ENCODE measurements around the gene SH2D1A. TPM values are rescaled to one million over a fixed set of nuclear protein-coding genes. Genes with fewer than 3 reads are reported as not detected.
"Not testable (repeated sequence)": the region's sequence is repeated elsewhere in the genome, so short reads cannot be mapped to it uniquely, and the experiment has no call there.

The SH2D1A gene
- total RNA-seq, 4 donors from 2014 or later: 0.54 to 7.7 (median 1.7) TPM

DNA sequence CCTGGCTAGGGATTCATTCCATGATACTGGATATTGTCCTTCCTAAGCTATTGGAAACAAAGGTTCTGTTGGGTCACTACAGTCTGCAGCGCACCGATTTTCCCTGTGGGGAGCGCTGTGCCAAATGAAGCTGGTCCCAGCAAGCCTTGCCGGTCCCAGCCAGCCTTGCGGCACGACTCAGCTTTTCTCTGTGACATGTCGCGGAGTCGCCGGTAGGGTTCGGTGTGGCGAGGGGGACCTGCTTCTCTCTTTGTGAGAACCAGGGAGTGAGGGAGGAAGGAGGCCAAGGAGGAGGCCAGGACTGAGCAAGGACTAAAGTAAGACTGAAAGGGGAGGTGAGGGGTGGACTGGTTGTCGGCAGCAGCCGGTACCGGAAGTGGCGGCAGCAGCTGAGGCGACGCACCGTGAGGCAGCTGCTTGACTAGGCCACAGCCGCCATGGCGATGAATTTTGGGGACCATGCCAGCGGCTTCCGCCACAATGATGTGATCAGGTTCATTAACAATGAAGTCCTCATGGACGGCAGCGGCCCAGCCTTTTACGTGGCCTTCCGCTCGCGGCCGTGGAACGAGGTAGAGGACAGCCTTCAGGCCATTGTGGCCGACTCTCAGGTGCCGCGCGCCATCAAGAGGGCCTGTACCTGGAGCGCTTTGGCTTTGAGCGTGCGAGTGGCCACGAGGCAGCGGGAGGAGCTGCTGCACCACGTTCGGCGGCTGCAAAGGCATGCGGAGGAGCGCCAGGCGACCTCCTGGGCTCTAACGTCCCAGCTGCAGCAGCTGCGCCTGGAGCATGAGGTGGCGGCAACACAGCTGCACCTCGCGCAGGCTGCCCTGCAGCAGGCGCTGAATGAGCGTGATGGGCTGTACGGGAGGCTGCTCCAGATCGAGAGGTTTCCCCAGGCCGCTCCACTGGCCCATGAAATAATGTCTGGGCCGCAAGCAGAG, 13.6 kb upstream of the SH2D1A start, which contains the start of gene TEX13D:
Gene TEX13D, plus strand, starts transcription at position 180 of the 944 bp plus-strand sequence. Its CDS starts 258 bp downstream, at position 438.
- Histone ChIP-seq H3K36me3 (no peaks in the 10 kb centered on the region), H3K4me1 (no peaks in the 10 kb centered on the region), H3K27ac (no peak within 1 kb of the TSS), H3K27me3 (no peaks in the 10 kb centered on the region), H3K9me3 (no peaks in the 10 kb centered on the region), H3K4me3 (no peak within 1 kb of the TSS)
- TF ChIP-seq EP300 (IDR thresholded peaks at IDR 0.05) (no peak), POLR2A (IDR thresholded peaks at IDR 0.05) (no peak), POLR2AphosphoS5 (IDR thresholded peaks at IDR 0.05) (no peak)
- TF ChIP-seq, protein P1, sequence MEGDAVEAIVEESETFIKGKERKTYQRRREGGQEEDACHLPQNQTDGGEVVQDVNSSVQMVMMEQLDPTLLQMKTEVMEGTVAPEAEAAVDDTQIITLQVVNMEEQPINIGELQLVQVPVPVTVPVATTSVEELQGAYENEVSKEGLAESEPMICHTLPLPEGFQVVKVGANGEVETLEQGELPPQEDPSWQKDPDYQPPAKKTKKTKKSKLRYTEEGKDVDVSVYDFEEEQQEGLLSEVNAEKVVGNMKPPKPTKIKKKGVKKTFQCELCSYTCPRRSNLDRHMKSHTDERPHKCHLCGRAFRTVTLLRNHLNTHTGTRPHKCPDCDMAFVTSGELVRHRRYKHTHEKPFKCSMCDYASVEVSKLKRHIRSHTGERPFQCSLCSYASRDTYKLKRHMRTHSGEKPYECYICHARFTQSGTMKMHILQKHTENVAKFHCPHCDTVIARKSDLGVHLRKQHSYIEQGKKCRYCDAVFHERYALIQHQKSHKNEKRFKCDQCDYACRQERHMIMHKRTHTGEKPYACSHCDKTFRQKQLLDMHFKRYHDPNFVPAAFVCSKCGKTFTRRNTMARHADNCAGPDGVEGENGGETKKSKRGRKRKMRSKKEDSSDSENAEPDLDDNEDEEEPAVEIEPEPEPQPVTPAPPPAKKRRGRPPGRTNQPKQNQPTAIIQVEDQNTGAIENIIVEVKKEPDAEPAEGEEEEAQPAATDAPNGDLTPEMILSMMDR (IDR thresholded peaks at IDR 0.05): no peak
- WGBS, 2 donors (ENCODE audit: low coverage in 1 of 2): no CpG with 5 or more reads among the region's 57 CpGs
- ATAC-seq: no peak

DNA sequence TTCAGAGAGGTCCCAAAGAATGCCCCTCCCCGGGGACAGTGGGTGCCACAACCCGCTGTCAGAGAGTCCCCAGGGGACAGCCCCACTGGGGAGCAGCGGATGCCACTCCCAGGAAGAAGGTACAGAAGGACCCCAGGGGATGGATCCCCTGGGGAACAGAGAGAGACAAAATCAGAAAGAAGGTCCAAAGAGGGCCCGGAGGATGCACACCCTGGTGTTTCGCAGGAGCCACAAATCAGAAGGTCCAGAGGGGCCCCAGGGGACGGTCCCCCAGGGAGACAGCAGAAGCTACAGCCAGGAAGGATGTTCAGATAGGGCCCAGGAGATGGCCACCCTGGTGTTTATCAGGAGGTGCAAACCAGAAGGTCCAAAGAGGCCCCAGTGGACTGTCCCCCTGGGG, 12.5 kb upstream of the SH2D1A start:
- no peak overlapping the region for H3K4me3 ChIP-seq
- H3K27me3 ChIP-seq: no peaks in the 10 kb centered on the region
- no peak for TF ChIP-seq POLR2AphosphoS5 (IDR thresholded peaks at IDR 0.05)
- TF ChIP-seq EP300 (IDR thresholded peaks at IDR 0.05): no peak
- no peak for TF ChIP-seq POLR2A (IDR thresholded peaks at IDR 0.05)
- TF ChIP-seq, protein P1 (IDR thresholded peaks at IDR 0.05): no peak
- H3K4me1 ChIP-seq: no peaks in the 10 kb centered on the region
- H3K36me3 ChIP-seq: no peaks in the 10 kb centered on the region
- no peak for ATAC-seq
- 100% methylated on average over 1 of the region's 6 CpGs; no CpG with 5 or more reads in 1 of the 2 donors for WGBS, 2 donors (ENCODE audit: low coverage in 1 of 2)
- no peaks in the 10 kb centered on the region for H3K9me3 ChIP-seq
- H3K27ac ChIP-seq: no peak overlapping the region

DNA sequence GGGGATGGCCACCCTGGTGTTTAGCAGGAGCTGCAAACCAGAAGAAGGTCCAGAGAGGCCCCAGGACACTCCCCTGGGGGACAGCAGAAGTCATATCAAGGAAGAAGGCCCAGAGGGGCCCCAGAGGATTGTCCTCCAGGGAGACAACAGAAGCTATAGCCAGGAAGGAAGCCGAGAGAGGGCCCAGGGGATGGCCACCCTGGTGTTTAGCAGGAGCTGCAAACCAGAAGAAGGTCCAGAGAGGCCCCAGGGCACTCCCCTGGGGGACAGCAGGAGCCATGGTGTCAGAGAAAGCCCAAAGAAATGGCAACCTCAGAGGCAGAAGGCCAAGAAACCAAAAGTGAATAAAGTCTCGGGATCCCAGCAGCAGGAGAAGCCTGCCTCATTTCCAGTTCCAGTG, 11.8 kb upstream of the SH2D1A start:
- not testable (repeated sequence) for H3K4me1 ChIP-seq, H3K27ac ChIP-seq, H3K27me3 ChIP-seq, ATAC-seq, H3K4me3 ChIP-seq, H3K9me3 ChIP-seq, H3K36me3 ChIP-seq
- no CpG with 5 or more reads among the region's 2 CpGs for WGBS, 2 donors (ENCODE audit: low coverage in 1 of 2)

DNA sequence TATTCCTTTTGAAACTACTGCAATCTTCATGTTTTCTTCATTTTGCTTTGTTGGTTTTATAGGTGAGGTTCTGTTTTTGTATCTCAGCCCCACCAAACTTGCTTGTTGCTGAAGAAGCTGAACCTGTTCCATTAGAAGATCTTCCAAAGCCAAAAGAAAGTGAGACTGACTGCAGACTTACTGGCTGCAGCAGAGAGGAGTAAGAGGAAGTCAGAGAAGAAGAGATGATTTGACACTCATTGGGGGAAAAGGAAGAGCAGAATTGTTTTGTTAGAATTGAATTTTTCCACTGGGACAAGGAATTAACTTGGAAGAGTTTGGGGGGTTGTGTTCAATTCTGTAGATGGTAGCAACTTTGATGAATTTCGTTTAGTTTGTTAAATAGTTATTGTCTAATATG, 10.8 kb upstream of the SH2D1A start:
- ATAC-seq: no peak
- Histone ChIP-seq H3K27me3 (no peaks in the 10 kb centered on the region), H3K27ac (no peak overlapping the region), H3K4me1 (no peaks in the 10 kb centered on the region), H3K36me3 (no peaks in the 10 kb centered on the region), H3K9me3 (no peaks in the 10 kb centered on the region), H3K4me3 (no peak overlapping the region)
- TF ChIP-seq EP300 (IDR thresholded peaks at IDR 0.05): no peak
- TF ChIP-seq POLR2A (IDR thresholded peaks at IDR 0.05): no peak
- TF ChIP-seq POLR2AphosphoS5 (IDR thresholded peaks at IDR 0.05): no peak
- TF ChIP-seq, protein P1 (IDR thresholded peaks at IDR 0.05): no peak
- 0% methylated on average over 1 of the region's 1 CpG; no CpG with 5 or more reads in 1 of the 2 donors for WGBS, 2 donors (ENCODE audit: low coverage in 1 of 2)

DNA sequence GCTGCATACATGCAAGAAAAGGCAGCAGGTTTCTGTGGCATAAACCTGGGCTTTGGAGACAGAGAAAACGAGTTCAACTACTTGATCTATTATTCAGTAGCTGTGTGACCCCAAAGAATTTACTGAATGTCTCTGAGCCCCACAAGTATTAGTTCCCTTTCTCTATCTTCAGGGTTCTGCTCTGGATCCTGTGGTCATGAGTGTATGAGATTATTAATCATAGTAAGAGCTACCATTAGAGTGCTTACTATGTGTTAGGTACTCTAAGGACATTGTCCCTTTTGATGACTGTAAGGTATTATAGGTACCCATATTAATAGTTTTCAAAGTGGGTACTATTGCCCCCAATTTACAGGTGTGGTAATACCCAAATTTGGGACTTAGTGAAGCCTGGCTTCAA, 8.4 kb upstream of the SH2D1A start:
- TF ChIP-seq POLR2A (IDR thresholded peaks at IDR 0.05) (no peak), POLR2AphosphoS5 (IDR thresholded peaks at IDR 0.05) (no peak), EP300 (IDR thresholded peaks at IDR 0.05) (no peak)
- Histone ChIP-seq H3K4me3 (no peak overlapping the region), H3K27ac (no peak overlapping the region), H3K36me3 (no peaks in the 10 kb centered on the region), H3K4me1 (no peaks in the 10 kb centered on the region), H3K27me3 (no peaks in the 10 kb centered on the region), H3K9me3 (no peaks in the 10 kb centered on the region)
- WGBS, 2 donors (ENCODE audit: low coverage in 1 of 2): 38 to 43% methylated on average over 1 of the region's 1 CpG
- ATAC-seq: no peak

Measured in gastroesophageal sphincter (tissue), 4 donors.